Breast epithelium (tissue), 4 donors: Measurements from ENCODE around the gene COX7A2. TPM values are rescaled to one million over a fixed set of nuclear protein-coding genes. Genes with fewer than 3 reads are reported as not detected.

Experiments used
- DNase-seq, 2 donors: peaks; one replicate each; pipeline ENCODE4 v3.0.0-alpha.2; 2019; ENCODE audit warnings: low spot score in 2 of 2
- H3K27ac ChIP-seq, 2 donors: fragments of 200-600 bp; sonication (generic) in 1 of 2; one replicate each; pipeline ENCODE4 v1.5.1; 2016 to 2019; ENCODE audit warnings: mild to moderate bottlenecking in 1 of 2
- H3K27me3 ChIP-seq, 2 donors: fragments of 200-600 bp; sonication (generic) in 1 of 2; one replicate each; pipeline versions ENCODE4 v1.5.1 to v1.6.0; 2017 to 2019; ENCODE audit warnings: control low read depth in 1 of 2, mild to moderate bottlenecking in 1 of 2
- H3K36me3 ChIP-seq: fragments of 200-600 bp; one replicate; pipeline ENCODE4 v1.5.1; 2019
- H3K4me1 ChIP-seq, 2 donors: fragments of 200-600 bp; sonication (generic); one replicate each; pipeline ENCODE4 v1.5.1; 2016 to 2019; ENCODE audit warnings: control low read depth in 1 of 2
- H3K4me3 ChIP-seq, 3 donors: fragments of 200-600 bp; sonication (generic); 1 replicate in 2 of 3; 2 replicates in 1 of 3; pipeline ENCODE4 v1.5.1; 2016 to 2019; ENCODE audit warnings: mild to moderate bottlenecking in 3 of 3, moderate library complexity in 2 of 3
- H3K9me3 ChIP-seq, 2 donors: fragments of 200-600 bp; sonication (generic) in 1 of 2; one replicate each; pipeline ENCODE4 v1.5.1; 2016 to 2019; ENCODE audit warnings: control low read depth in 1 of 2
- CTCF ChIP-seq, 3 donors: fragments of 450-650 bp; IDR thresholded peaks; one replicate each; pipeline ENCODE4 v1.5.1; 2016 to 2017; ENCODE audit warnings: antibody characterized with exemption in 3 of 3, mild to moderate bottlenecking in 3 of 3, moderate library complexity in 3 of 3
- POLR2A ChIP-seq: fragments of 450-650 bp; IDR thresholded peaks from one replicate; pipeline ENCODE4 v1.6.1; 2016; ENCODE audit warnings: antibody characterized with exemption, mild to moderate bottlenecking, moderate library complexity
- POLR2AphosphoS5 ChIP-seq, 3 donors: sonication (generic); formaldehyde crosslinking; IDR thresholded peaks; one replicate each; pipeline ENCODE4 v1.6.1; 2017; ENCODE audit warnings: antibody characterized with exemption in 3 of 3
- intact Hi-C: fragments of 100-400 bp; cut with DNase I; formaldehyde crosslinking; loops from one replicate; pipeline ENCODE4 v1.15.1; 2023; ENCODE audit warnings: low total_unique reads
- total RNA-seq, 3 donors: library from RNA; depleted of rRNA; stranded (reverse); fragments of >200 nt; gene quantifications; one replicate each; pipeline ENCODE4 v1.1.0, GENCODE V29; 2016

The COX7A2 gene
- total RNA-seq, 3 donors from 2014 or later, result 171 to 206 (median 204) TPM

GRCh38 chr6:75199889-75200288 is 43.7 kb downstream of the COX7A2 start:
- no peak overlapping the region for H3K27ac ChIP-seq
- H3K4me1 ChIP-seq, result peaks cover 0 to 4% of the 10 kb centered on the region in 2 donors

GRCh38 chr6:75196081-75196687 is 47.4 kb downstream of the COX7A2 start:
- H3K36me3 ChIP-seq, result no peaks in the 10 kb centered on the region
- intact Hi-C loops, result no loop called here
- no peaks in the 10 kb centered on the region for H3K27me3 ChIP-seq
- DNase-seq, result no peak
- H3K9me3 ChIP-seq, result no peaks in the 10 kb centered on the region
- H3K4me1 ChIP-seq, result no peaks in the 10 kb centered on the region
- no peak overlapping the region for H3K4me3 ChIP-seq
- no peak for TF ChIP-seq POLR2A
- TF ChIP-seq POLR2AphosphoS5 (IDR thresholded peaks at IDR 0.05), result no peak
- no peak for TF ChIP-seq CTCF (IDR thresholded peaks at IDR 0.05)
- H3K27ac ChIP-seq, result no peak overlapping the region

More at GRCh38 chr6:75199889-75200288, 43.7 kb downstream of the COX7A2 start:
- Histone ChIP-seq H3K4me3 (no peak overlapping the region), H3K36me3 (no peaks in the 10 kb centered on the region), H3K27me3 (no peaks in the 10 kb centered on the region), H3K9me3 (no peaks in the 10 kb centered on the region)
- intact Hi-C loops, result loop anchor here (10.0 kb wide), 1 partner anchor 1105 kb away; no protein-coding TSS in a partner anchor
- no peak for DNase-seq
- TF ChIP-seq POLR2A, result no peak

- TF ChIP-seq CTCF (IDR thresholded peaks at IDR 0.05), result no peak
- TF ChIP-seq POLR2A, result no peak
- TF ChIP-seq POLR2AphosphoS5 (IDR thresholded peaks at IDR 0.05), result no peak
- Histone ChIP-seq H3K9me3 (no peaks in the 10 kb centered on the region), H3K36me3 (no peaks in the 10 kb centered on the region), H3K27ac (no peak overlapping the region), H3K4me1 (no peaks in the 10 kb centered on the region), H3K27me3 (no peaks in the 10 kb centered on the region), H3K4me3 (no peak overlapping the region)
- intact Hi-C loops, result no loop called here
- DNase-seq, result no peak
Observed at GRCh38 chr6:75188221-75188925, 55.2 kb downstream of the COX7A2 start.

Other genes with a start within 250 kb of the COX7A2 start
- gene COL12A1, start 37.7 kb downstream of the COX7A2 start, total RNA-seq, result 100 to 1,000 TPM in 2 of 3 donors, 10 to 100 TPM in 1; 90.9 to 441 (median 281) TPM
- 10 to 100 TPM; 79.6 to 84.2 (median 79.7) TPM for gene TMEM30A, start 41.0 kb upstream of the COX7A2 start, total RNA-seq
- 1 to 10 TPM; 2.9 to 4.3 (median 4.3) TPM for gene FILIP1, start 250.0 kb upstream of the COX7A2 start, total RNA-seq